NCI-H128 (cell line): ENCODE data around the gene CTCFL.
"Not testable (repeated sequence)": the region's sequence is repeated elsewhere in the genome, so short reads cannot be mapped to it uniquely, and the experiment has no call there.

Experiments used
- DNase-seq: peaks from one replicate; lab custom pipeline; 2025; ENCODE audit not compliant: unreplicated experiment; lab: John Stamatoyannopoulos, UW

Gene CTCFL

DNA sequence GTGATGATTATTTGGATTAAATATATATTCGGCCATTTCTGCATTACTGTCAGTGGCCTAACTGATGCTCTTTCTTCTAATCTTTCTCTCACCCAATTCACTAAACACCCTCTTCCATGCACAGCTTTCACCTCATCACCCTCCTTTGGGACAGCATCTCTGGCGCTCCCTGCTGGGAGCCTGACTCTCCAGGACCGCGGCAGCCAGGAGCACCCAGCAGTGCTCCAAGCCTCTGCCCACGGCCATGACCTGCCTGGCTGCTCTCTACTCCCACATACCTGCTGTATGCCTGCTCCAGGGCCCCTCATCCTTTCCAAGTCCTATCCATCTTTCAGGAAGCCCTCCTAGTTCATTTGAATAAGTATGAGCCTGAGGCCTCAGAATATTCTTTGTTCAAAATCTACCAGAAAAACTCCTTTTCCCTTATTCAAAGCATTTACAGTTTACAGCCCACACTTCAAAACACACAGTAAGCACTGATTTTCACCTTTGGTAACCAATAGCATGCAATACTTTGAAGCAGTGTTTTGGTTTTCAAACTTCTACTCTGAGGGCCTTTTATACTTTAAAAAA is 15.2 kb downstream of the CTCFL start:
- DNase-seq, result no peak

- DNase-seq, result no peak
Measured at GRCh38 chr20:57508831-57509230, 16.1 kb downstream of the CTCFL start.

DNA sequence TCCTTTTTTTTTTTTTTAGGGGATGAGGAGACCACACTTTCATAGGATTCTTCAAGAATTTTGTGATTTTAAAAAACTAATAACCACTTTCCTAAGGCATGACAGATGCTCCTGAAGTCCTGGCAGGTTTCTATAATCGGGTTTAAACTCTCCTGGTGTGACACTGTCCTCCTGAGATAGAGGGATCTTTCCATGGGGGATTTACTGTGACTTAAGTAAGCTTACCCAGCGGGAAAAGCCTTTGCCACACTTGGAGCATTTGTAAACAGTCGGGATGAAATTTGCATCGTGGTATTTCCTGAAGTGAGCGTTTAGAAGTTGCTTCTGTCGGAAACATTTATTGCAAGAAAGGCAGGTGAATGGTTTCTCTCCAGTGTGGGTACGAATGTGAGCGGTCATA is 16.6 kb downstream of the CTCFL start:
- no peak for DNase-seq

GRCh38 chr20:57507477-57507876 is 17.5 kb downstream of the CTCFL start:
- DNase-seq, result no peak

- no peak for DNase-seq
Measured at GRCh38 chr20:57505979-57506378, 19.0 kb downstream of the CTCFL start.

GRCh38 chr20:57504411-57504810 is 20.5 kb downstream of the CTCFL start:
- no peak for DNase-seq

DNA sequence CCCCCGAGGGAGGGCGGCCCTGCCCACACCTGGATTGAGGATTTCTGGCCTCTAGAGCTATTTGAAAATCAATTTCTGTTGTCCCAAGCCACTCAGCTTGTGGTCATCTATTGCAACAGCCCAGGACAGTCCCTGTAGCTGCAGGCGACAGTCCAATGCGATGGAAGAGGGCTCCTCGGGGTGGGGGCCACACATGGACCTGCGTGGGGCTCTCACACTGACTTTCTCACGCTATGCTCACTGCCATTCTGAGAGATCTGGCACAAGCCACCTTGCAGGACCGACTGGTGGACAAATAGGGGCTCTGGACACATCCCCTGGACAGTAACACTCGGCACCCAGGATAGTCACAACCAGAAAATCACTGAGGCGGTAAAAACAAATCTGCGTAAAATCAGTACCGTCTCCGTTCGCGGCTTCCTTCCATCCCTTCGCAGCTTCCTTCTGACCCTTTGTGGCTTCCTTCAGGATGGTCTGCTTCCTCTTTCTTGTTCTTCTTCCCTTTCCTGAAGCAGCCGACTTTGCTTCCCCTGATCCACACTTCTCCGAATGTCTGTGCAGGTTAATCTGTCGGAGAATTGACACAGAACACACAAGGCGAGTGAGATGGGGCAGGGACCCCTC is 21.8 kb downstream of the CTCFL start:
- DNase-seq, result no peak

DNA sequence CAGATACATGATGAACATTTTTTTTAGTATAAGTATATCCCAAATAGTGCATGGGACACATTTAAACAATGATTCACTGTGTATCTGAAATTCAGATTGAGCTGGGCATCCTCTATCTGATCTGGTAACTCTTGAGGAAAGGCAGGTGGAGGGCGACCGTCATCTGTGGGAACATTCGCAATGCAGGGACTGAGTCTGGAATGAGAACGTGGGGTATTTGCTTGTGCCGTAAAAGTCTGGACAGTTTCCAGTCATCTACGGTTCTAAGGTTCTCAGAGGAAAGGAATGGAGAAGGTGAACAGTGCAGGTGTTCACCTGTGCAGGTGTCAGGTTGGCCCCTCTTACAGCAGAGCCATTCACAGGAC is 22.6 kb downstream of the CTCFL start:
- DNase-seq, result no peak

- DNase-seq, result no peak
Measured at GRCh38 chr20:57501461-57502335, 23.2 kb downstream of the CTCFL start.

DNA sequence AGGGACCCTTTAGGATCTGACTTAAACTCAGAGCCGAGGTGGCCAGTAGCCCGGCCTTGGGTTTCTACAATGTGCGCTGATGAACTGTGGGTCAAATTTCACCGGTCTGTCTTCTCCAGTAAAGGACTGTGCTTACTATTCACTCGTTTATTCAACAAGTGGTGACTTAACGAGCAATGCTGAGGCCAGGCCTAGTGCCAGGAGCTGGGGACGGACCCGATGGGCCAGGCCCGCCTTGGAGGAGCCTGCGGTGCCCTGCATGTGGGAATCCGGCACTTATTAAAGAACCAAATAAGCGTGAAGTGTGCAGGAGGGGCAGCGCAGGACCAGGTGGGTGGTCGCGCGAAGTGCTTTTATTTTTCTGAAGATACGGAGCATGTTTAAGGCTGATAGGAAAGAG is 24.0 kb downstream of the CTCFL start:
- no peak for DNase-seq

GRCh38 chr20:57500235-57500634 is 24.7 kb downstream of the CTCFL start:
- no peak for DNase-seq

DNA sequence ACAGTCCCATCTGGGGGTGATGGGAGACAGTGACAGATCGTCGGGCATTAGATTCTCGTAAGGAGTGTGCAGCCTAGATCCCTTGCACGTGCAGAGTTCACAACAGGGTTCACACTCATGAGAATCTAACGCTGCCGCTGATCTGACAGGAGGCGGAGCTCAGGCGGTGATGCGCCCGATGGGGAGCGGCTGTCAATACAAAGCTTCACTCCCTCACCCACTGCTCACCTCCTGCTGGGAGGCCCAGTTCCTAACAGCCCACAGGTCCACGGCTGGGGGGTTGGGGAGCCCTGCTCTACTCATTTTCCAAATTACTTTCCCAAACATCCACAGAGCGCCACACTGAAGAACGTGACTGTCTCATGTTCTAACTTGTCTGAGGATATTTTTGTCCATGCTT is 25.3 kb downstream of the CTCFL start:
- DNase-seq, result no peak

- no peak for DNase-seq
Measured at GRCh38 chr20:57498425-57499400, 26.2 kb downstream of the CTCFL start.

GRCh38 chr20:57496592-57496991 is 28.3 kb downstream of the CTCFL start:
- no peak for DNase-seq

DNA sequence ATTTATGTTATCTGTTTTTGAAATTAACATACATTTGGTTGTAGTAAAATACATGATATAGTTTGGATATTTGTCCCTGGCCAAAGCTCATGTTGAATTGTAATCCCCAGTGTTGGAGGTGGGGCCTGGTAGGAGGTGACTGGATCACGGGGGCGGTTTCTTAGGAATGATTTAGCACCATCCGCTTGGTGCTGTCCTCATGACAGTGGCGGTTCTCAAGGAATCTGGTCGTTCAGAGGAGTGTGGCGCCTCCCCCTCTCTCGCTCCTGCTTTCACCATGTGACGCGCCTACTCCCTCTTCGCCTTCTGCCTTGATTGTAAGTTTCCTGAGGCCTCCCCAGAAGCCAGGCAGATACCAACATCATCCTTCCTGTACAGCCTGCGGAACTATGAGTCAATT is 29.0 kb downstream of the CTCFL start:
- DNase-seq, result no peak

DNA sequence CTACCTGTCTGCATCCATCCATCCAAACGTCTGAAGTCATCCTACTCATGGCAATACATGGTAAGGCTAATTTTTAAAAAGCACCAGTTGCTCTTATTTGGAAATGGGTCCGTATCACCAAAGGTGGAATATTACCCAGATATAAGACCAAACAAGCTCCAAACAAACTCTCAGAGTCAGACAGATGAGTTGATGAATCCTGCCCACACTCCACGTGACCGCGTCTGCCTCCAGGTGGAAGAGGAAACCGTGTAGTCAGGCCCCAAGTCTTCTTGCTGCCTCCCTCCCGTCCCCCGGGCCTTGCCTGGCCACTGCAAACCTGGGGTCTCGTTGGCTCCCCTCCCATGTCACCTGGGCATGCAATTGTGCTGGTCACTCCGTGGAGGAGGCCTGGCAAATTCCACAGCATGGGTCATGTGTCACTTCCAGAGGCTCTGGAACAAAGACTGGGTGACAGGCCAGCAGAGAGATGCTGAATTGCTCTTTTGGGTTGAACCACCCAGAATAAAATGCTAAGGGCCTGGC is 31.8 kb downstream of the CTCFL start:
- DNase-seq, result no peak

DNA sequence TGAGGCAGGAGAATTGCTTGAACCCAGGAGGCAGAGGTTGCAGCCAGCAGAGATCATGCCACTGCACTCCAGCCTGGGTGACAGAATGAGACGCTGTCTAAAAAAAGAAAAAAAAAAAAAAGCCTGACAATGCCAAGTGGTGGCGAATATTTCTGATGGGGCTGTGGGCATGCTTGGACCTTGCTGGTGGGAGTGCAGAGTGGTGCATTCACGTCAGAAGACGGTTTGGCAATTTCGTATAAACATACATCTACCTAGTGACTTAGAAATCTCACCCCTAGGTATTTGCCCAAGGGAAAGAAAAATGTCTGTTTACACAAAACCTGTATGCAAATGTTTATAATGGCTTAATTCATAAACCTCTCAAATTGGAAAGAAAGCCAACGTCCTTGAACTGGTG is 33.6 kb downstream of the CTCFL start:
- no peak for DNase-seq

GRCh38 chr20:57488277-57488676 is 36.7 kb downstream of the CTCFL start:
- DNase-seq, result not testable (repeated sequence)

GRCh38 chr20:57485770-57486169 is 39.2 kb downstream of the CTCFL start:
- DNase-seq, result no peak

DNA sequence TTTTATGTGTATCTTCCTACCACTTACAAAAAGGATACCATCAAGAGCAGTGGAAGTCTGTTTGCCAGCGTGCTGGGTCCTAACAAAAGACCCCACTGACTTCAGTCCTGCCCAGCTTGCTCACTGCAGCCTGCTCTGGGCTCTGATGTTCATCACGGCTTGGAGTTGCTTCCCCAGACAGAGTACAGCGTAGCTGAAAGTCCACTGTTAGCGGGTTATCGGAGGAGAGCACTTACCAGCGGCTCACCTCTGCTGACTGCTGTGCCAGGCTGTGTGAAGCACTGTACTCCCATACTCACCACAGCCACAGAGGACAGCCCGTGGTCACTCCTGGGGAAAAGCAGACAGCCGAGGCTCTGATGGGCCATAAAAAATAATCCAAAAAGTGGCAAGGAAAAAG is 40.2 kb downstream of the CTCFL start:
- no peak for DNase-seq
